ENCODE data around the gene SHOC2. TPM values are rescaled to one million over a fixed set of nuclear protein-coding genes. Genes with fewer than 3 reads are reported as not detected.
A peak's percentile ranks its signal among the peaks of the same experiment; 100 is the strongest.
"Not testable (repeated sequence)": the region's sequence is repeated elsewhere in the genome, so short reads cannot be mapped to it uniquely, and the experiment has no call there.

The SHOC2 gene
- total and polyA plus RNA-seq, 2 experiments from 2014 or later: 64.6 to 67.7 TPM

GRCh38 chr10:110914431-110914830, 5.0 kb upstream of the SHOC2 start:
- H3K36me3 ChIP-seq (ENCODE audit: low read depth): no peaks in the 10 kb centered on the region
- H3K79me2 ChIP-seq (ENCODE audit: insufficient read depth): no peaks in the 10 kb centered on the region
- H3K27me3 ChIP-seq (replicated peaks; ENCODE audit: insufficient read depth): no peaks in the 10 kb centered on the region
- H3F3A ChIP-seq (ENCODE audit: insufficient read depth): peaks cover 53% of the 10 kb centered on the region
- no peak overlapping the region for H3K9ac ChIP-seq
- no peak for TF ChIP-seq EZH2 (IDR thresholded peaks at IDR 0.05; ENCODE audit: insufficient read depth, poor library complexity, severe bottlenecking)
- in situ Hi-C loops (cut with MboI): no loop called here
- H4K20me1 ChIP-seq (ENCODE audit: insufficient read depth): no peaks in the 10 kb centered on the region
- H2AFZ ChIP-seq: no peak overlapping the region
- no peaks in the 10 kb centered on the region for H3K9me3 ChIP-seq (ENCODE audit: low read depth)
- H3K27ac ChIP-seq: peak overlapping the region; percentile 22
- peaks cover 63% of the 10 kb centered on the region for H3K4me1 ChIP-seq (ENCODE audit: insufficient read depth)
- no peak overlapping the region for H3K4me3 ChIP-seq
- no peaks in the 10 kb centered on the region for H3K9me2 ChIP-seq (ENCODE audit: insufficient read depth)
- 34 to 38% methylated on average over 2 of the region's 2 CpGs for WGBS, 2 experiments (ENCODE audit: low coverage in 1 of 2, low lambda C conversion rate in 2 of 2, missing lambda C conversion rate in 2 of 2)
- DNase-seq: peak; percentile 32
- H3K4me2 ChIP-seq (ENCODE audit: unreplicated experiment): no peak overlapping the region

GRCh38 chr10:110915035-110915434, 4.4 kb upstream of the SHOC2 start:
- Histone ChIP-seq H4K20me1 (ENCODE audit: insufficient read depth) (no peaks in the 10 kb centered on the region), H3K9me2 (ENCODE audit: insufficient read depth) (no peaks in the 10 kb centered on the region), H3K4me3 (no peak overlapping the region), H3K79me2 (ENCODE audit: insufficient read depth) (peaks cover 2% of the 10 kb centered on the region), H3K4me2 (ENCODE audit: unreplicated experiment) (no peak overlapping the region), H3F3A (ENCODE audit: insufficient read depth) (peaks cover 53% of the 10 kb centered on the region), H2AFZ (no peak overlapping the region), H3K27me3 (replicated peaks; ENCODE audit: insufficient read depth) (no peaks in the 10 kb centered on the region), H3K4me1 (ENCODE audit: insufficient read depth) (peaks cover 63% of the 10 kb centered on the region), H3K27ac (no peak overlapping the region), H3K9me3 (ENCODE audit: low read depth) (no peaks in the 10 kb centered on the region), H3K36me3 (ENCODE audit: low read depth) (no peaks in the 10 kb centered on the region), H3K9ac (no peak overlapping the region)
- TF ChIP-seq EZH2phosphoT487 (IDR thresholded peaks at IDR 0.05; ENCODE audit: insufficient read depth, low read depth): no peak
- no peak for TF ChIP-seq EZH2 (IDR thresholded peaks at IDR 0.05; ENCODE audit: insufficient read depth, poor library complexity, severe bottlenecking)
- WGBS, 2 experiments (ENCODE audit: low coverage in 1 of 2, low lambda C conversion rate in 2 of 2, missing lambda C conversion rate in 2 of 2): 86 to 89% methylated on average over 6 of the region's 6 CpGs
- in situ Hi-C loops (cut with MboI): no loop called here
- no peak for DNase-seq

GRCh38 chr10:110915600-110915999, 3.8 kb upstream of the SHOC2 start:
- Histone ChIP-seq H3K4me1 (ENCODE audit: insufficient read depth) (peaks cover 63% of the 10 kb centered on the region), H3K4me2 (ENCODE audit: unreplicated experiment) (peak overlapping the region; percentile 92), H3K27ac (peak overlapping the region; percentile 99; the same call in 1 of the 2 replicates), H3F3A (ENCODE audit: insufficient read depth) (peaks cover 58% of the 10 kb centered on the region)
- WGBS, 2 experiments (ENCODE audit: low coverage in 1 of 2, low lambda C conversion rate in 2 of 2, missing lambda C conversion rate in 2 of 2): 96 to 99% methylated on average over 4 of the region's 4 CpGs
- H3K79me2 ChIP-seq (ENCODE audit: insufficient read depth); H3K9ac ChIP-seq; DNase-seq; H2AFZ ChIP-seq; H3K9me2 ChIP-seq (ENCODE audit: insufficient read depth); H3K9me3 ChIP-seq (ENCODE audit: low read depth); H3K27me3 ChIP-seq (replicated peaks; ENCODE audit: insufficient read depth); H4K20me1 ChIP-seq (ENCODE audit: insufficient read depth); H3K4me3 ChIP-seq; in situ Hi-C loops (cut with MboI); H3K36me3 ChIP-seq (ENCODE audit: low read depth): not testable (repeated sequence)

- H3K27ac ChIP-seq: peak overlapping the region; percentile 99
- WGBS, 2 experiments (ENCODE audit: low coverage in 1 of 2, low lambda C conversion rate in 2 of 2, missing lambda C conversion rate in 2 of 2): 70 to 71% methylated on average over 3 of the region's 3 CpGs
- H3K4me1 ChIP-seq (ENCODE audit: insufficient read depth): peaks cover 67% of the 10 kb centered on the region
- TF ChIP-seq EZH2phosphoT487 (IDR thresholded peaks at IDR 0.05; ENCODE audit: insufficient read depth, low read depth) (0 out of 2 replicates have a peak, but pooled peaks have one; percentile 51), EZH2 (IDR thresholded peaks at IDR 0.05; ENCODE audit: insufficient read depth, poor library complexity, severe bottlenecking) (no peak)
- no peak overlapping the region for H2AFZ ChIP-seq
- H3K36me3 ChIP-seq (ENCODE audit: low read depth): no peaks in the 10 kb centered on the region
- H3K9ac ChIP-seq: peak overlapping the region; percentile 97
- H3K9me3 ChIP-seq (ENCODE audit: low read depth): no peaks in the 10 kb centered on the region
- no peaks in the 10 kb centered on the region for H3K9me2 ChIP-seq (ENCODE audit: insufficient read depth)
- H3K79me2 ChIP-seq (ENCODE audit: insufficient read depth): peaks cover 19% of the 10 kb centered on the region
- in situ Hi-C loops (cut with MboI): no loop called here
- H4K20me1 ChIP-seq (ENCODE audit: insufficient read depth): no peaks in the 10 kb centered on the region
- no peaks in the 10 kb centered on the region for H3K27me3 ChIP-seq (replicated peaks; ENCODE audit: insufficient read depth)
- DNase-seq: peak; percentile 90
- H3K4me3 ChIP-seq: peak overlapping the region; percentile 87
- peak overlapping the region; percentile 92 for H3K4me2 ChIP-seq (ENCODE audit: unreplicated experiment)
- peaks cover 54% of the 10 kb centered on the region for H3F3A ChIP-seq (ENCODE audit: insufficient read depth)
Observed at GRCh38 chr10:110916554-110917346, 2.7 kb upstream of the SHOC2 start.

Data from GM23248 (cell line).